C4-2B (cell line): Measurements from ENCODE around the gene OR8B4.

Experiments
- CTCF ChIP-seq: fragments of 450-650 bp; conservative IDR thresholded peaks from 2 replicates; pipeline ENCODE4 v1.5.1; 2017; ENCODE audit warnings: mild to moderate bottlenecking
- ZFX ChIP-seq: fragments of 450-650 bp; IDR thresholded peaks from 2 replicates; pipeline ENCODE4 v1.6.1; 2017

- no peak for TF ChIP-seq CTCF
- no peak for TF ChIP-seq ZFX
Observed at GRCh38 chr11:124445646-124446150, 21.0 kb upstream of the OR8B4 start, which contains the start of gene OR8B8.
